ENCODE measurements around the gene UBE2D1.
A peak's percentile ranks its signal among the peaks of the same experiment; 100 is the strongest.

Gene UBE2D1

GRCh38 chr10:58372607-58373441, 38.0 kb downstream of the UBE2D1 start:
- H3K4me1 ChIP-seq, result no peaks in the 10 kb centered on the region
- no peak for TF ChIP-seq CTCF (IDR thresholded peaks at IDR 0.05; ENCODE audit: low read depth, low read length)
- no peak overlapping the region for H3K4me3 ChIP-seq (ENCODE audit: low read depth, low read length)
- H3K9me3 ChIP-seq, result no peaks in the 10 kb centered on the region
- no peak for DNase-seq
- no peaks in the 10 kb centered on the region for H3K36me3 ChIP-seq
- no peaks in the 10 kb centered on the region for H3K27me3 ChIP-seq

- no peaks in the 10 kb centered on the region for H3K27me3 ChIP-seq
- no peak overlapping the region for H3K4me3 ChIP-seq (ENCODE audit: low read depth, low read length)
- DNase-seq, result no peak
- no peak for TF ChIP-seq CTCF (IDR thresholded peaks at IDR 0.05; ENCODE audit: low read depth, low read length)
- H3K4me1 ChIP-seq, result no peaks in the 10 kb centered on the region
- no peaks in the 10 kb centered on the region for H3K9me3 ChIP-seq
- no peaks in the 10 kb centered on the region for H3K36me3 ChIP-seq
Measured at GRCh38 chr10:58373442-58373827, 38.6 kb downstream of the UBE2D1 start.

DNA sequence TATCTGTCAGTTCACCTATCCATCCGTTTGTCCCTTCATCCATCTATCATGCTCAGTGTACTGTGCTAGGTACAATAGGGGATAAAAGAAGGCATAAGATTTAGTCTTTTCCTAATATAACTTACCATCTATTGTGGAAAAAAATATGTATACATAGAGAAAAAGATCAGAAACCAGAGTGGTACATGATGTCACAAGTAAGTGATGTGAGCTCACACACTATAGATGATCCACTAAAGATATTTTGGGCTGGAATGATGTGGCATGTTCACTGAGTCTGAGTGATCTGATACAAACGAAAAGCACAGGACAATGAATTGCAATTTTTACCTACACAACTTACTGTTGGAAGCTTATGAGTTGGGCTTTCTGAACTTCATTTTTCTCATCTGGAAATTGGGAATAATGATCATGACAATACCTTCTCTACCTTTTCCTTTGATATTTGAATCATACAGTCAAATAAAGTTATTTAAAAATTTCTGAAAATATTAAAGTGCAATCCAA, 47.7 kb downstream of the UBE2D1 start:
- Histone ChIP-seq H3K4me1 (no peaks in the 10 kb centered on the region), H3K4me3 (ENCODE audit: low read depth, low read length) (no peak overlapping the region), H3K36me3 (peaks cover 8% of the 10 kb centered on the region), H3K9me3 (no peaks in the 10 kb centered on the region), H3K27me3 (no peaks in the 10 kb centered on the region)
- DNase-seq, result no peak
- no peak for TF ChIP-seq CTCF (IDR thresholded peaks at IDR 0.05; ENCODE audit: low read depth, low read length)

DNA sequence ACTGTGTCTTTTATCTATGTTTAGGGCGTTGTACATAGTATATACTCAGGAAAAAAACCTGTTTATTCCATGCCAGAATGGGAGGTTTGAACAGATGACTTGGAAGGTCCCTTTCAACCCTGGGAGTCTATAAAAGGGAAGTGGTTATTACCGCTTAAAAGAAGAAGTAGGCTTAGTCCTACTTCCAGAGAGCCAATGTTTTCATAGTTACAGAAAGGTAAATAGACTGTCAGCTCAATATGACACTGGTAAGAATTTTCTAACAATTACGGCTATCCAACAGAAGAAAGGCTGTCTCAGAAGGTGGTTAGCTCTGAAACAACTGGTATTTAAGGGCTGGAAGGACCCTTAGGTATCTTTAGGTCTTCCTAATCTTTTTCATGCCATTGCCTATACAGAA, 49.3 kb downstream of the UBE2D1 start:
- no peak for DNase-seq
- Histone ChIP-seq H3K36me3 (peaks cover 21% of the 10 kb centered on the region), H3K27me3 (no peaks in the 10 kb centered on the region), H3K9me3 (no peaks in the 10 kb centered on the region), H3K4me3 (ENCODE audit: low read depth, low read length) (peak overlapping the region; percentile 95), H3K4me1 (no peaks in the 10 kb centered on the region)
- no peak for TF ChIP-seq CTCF (IDR thresholded peaks at IDR 0.05; ENCODE audit: low read depth, low read length)

DNA sequence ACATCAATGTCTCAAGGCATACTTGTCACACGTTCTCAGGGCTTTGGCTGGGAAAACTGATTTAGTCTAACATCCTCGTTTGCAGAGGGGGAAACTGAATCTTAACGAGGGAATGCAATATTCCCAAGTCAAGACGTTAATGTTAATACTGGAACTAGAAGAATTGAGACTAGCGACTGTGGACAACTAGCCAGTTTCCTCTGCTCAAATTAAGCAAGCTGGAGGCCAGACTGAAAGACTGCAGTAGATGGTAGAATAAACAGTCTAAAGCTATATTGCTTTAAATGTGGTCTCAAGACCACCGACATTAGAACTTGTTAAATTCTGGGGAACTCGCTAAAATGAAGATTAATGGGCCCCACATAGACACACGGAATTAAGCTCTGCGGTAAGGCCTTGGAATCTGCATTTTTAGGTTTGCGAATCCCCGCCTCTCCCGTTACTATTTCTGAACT, 49.8 kb downstream of the UBE2D1 start:
- Histone ChIP-seq H3K4me3 (ENCODE audit: low read depth, low read length) (peak overlapping the region; percentile 95), H3K4me1 (no peaks in the 10 kb centered on the region), H3K36me3 (peaks cover 25% of the 10 kb centered on the region), H3K27me3 (no peaks in the 10 kb centered on the region), H3K9me3 (no peaks in the 10 kb centered on the region)
- no peak for DNase-seq
- no peak for TF ChIP-seq CTCF (IDR thresholded peaks at IDR 0.05; ENCODE audit: low read depth, low read length)
